GM21825 (cell line): ENCODE results near the gene NANOS1.
"Not testable (repeated sequence)": the region's sequence is repeated elsewhere in the genome, so short reads cannot be mapped to it uniquely, and the experiment has no call there.

Source experiments
- ATAC-seq: cut with Tn5 transposase; IDR thresholded peaks from one replicate; pipeline ENCODE4 v1.9.1; 2021; ENCODE audit warnings: mild to moderate bottlenecking, moderate library complexity; ENCODE audit not compliant: unreplicated experiment

The NANOS1 gene

GRCh38 chr10:119006451-119007210 is 22.9 kb upstream of the NANOS1 start:
- ATAC-seq: no peak

- ATAC-seq: no peak
Measured at GRCh38 chr10:119007211-119007574, 22.3 kb upstream of the NANOS1 start.

- no peak for ATAC-seq
Measured at GRCh38 chr10:119020627-119020946, 8.9 kb upstream of the NANOS1 start.

- no peak for ATAC-seq
Measured at GRCh38 chr10:119022846-119023552, 6.5 kb upstream of the NANOS1 start.

GRCh38 chr10:119023553-119023868 is 6.0 kb upstream of the NANOS1 start:
- no peak for ATAC-seq

GRCh38 chr10:119024882-119025281 is 4.6 kb upstream of the NANOS1 start:
- ATAC-seq: no peak

GRCh38 chr10:119025336-119025735 is 4.2 kb upstream of the NANOS1 start:
- ATAC-seq: no peak

- ATAC-seq: no peak
Measured at GRCh38 chr10:119025776-119026175, 3.7 kb upstream of the NANOS1 start.

- ATAC-seq: no peak
Measured at GRCh38 chr10:119026301-119027110, 3.0 kb upstream of the NANOS1 start.

GRCh38 chr10:119028445-119028899 is 1.0 kb upstream of the NANOS1 start:
- ATAC-seq: not testable (repeated sequence)

GRCh38 chr10:119028900-119029612 is 458 bp upstream of the NANOS1 start:
- ATAC-seq: peak; percentile 53

- peak; percentile 48 for ATAC-seq
Measured at GRCh38 chr10:119030421-119031250, 1.1 kb downstream of the NANOS1 start.

- ATAC-seq: no peak
Measured at GRCh38 chr10:119031496-119032059, 2.1 kb downstream of the NANOS1 start.

GRCh38 chr10:119039161-119039560 is 9.6 kb downstream of the NANOS1 start:
- no peak for ATAC-seq

- ATAC-seq: no peak
Measured at GRCh38 chr10:119041326-119041725, 11.8 kb downstream of the NANOS1 start.

- ATAC-seq: no peak
Measured at GRCh38 chr10:119042169-119042568, 12.7 kb downstream of the NANOS1 start.

GRCh38 chr10:119045561-119045960 is 16.0 kb downstream of the NANOS1 start:
- ATAC-seq: no peak

- no peak for ATAC-seq
Measured at GRCh38 chr10:119049361-119049760, 19.8 kb downstream of the NANOS1 start.

GRCh38 chr10:119049777-119050176 is 20.3 kb downstream of the NANOS1 start:
- no peak for ATAC-seq

GRCh38 chr10:119051775-119052174 is 22.3 kb downstream of the NANOS1 start:
- no peak for ATAC-seq
